ENCODE results near the gene NCKIPSD.
A peak's percentile ranks its signal among the peaks of the same experiment; 100 is the strongest.

Gene NCKIPSD

GRCh38 chr3:48678056-48678455, 7.7 kb downstream of the NCKIPSD start:
- DNase-seq: no peak

GRCh38 chr3:48674505-48674904, 11.2 kb downstream of the NCKIPSD start:
- DNase-seq: no peak

DNA sequence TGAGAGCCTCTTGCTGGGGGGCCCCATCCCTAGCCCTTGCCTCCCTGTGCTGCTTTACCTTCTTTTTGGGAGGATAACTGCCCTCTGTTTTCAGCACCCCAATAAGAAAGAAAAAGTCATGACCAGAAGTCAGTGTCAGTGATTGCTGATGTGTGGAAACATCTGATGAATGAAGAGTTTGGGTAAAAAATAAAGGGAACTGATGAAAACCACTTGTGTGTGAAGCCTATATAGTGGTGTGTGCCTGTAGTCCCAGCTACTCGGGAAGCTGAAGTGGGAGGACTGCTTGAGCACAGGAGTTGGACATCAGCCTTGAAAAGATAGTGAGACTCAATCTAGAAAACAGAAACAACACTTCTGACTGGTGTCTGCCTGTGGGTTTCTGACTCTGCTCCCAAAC, 13.2 kb downstream of the NCKIPSD start:
- no peak for DNase-seq

DNA sequence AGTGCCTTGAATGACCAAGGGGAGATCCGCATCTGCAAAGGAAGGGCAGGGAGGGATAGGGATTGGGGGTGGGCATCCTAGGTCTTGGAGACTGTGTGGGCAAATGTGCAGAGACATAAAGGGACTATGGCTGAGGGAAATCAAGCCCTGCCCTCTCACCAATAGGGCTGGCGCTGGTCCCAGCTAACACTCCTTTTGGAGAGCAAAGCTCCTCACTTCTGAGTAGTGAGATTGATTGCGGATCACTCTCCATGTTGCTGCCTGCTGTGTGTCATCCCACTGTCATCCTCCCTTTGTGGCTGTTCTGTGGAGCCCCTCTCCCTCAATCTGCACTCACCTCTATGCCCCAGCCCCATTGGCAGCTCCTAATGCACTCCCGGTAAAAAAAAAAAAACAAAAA, 20.8 kb downstream of the NCKIPSD start:
- DNase-seq: no peak

- DNase-seq: no peak
Observed at GRCh38 chr3:48664313-48664644, 21.4 kb downstream of the NCKIPSD start.

DNA sequence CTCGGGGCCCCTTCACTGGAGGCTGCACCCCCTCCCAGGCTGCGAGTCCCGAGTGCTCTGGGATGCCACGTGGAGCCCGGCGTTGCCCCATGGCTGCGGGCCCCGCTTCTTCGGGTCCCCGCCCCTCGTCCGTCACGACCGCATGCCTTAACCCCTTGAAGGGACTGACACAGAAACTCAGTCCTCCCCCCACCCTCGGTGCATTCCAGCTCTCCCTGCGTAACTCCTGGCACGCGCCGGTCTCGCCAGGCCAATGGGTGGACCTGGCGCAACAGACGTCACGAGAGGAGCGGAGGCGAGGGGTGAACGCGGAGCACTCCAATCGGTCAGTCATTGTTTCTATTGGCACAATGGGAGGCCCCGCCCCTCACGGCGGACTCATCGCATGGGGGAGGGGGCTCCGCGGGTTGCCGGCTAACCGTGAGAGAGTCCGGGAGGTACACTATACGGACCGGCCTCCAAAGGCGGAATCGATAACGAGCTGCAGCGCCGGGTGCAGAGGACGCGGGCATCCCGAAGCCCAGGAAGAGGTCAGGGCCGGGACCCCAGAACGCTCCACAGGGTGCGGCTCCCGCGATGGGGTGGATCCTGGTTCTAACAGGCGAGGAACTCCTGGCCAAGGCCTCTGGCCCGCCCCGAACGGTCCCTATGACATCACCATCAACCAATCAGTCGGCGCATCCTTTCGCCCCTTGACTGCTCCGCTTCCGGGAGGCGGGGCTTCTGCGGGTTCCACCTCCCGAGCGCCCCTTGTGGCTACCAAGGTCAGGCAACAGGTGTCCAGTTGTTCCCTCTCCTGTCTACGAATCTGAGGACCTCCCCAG, 22.0 kb downstream of the NCKIPSD start:
- peak; percentile 99 for DNase-seq

DNA sequence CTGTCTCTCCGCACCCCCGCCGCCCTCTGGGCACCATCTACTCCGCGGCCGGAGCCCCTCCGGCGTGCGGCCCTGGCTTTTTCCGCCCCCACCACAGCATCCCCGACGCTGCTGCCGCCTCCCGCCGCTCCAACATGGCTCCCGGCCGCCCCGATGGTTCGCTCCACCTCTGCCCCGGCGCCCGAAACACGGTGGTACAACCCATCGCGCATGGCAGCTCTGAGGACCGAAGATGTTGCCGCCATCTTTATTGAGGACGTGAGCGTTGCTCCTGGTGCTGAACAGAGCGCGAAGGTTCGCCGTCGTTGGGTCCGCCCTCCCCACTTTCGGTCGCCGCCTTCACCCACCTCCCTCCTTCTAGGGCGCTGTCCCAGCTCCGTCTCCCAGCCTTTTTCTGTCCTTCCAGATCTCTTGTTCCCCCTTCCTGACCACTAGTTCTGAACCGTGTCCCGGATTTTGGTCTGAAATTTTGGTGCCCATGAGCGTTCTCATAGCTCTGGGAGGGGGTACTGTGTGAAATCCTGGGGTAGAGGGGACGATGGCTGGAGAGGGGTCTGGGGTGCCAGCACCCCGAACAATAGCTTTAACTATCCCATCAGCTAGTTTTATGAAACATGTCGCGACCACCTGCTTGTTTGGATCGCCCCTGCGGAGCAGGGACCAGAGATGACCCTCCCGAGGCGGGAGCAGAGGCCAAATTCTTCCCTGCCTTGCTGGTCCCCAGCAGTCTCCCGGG, 22.8 kb downstream of the NCKIPSD start, which contains the start of gene CELSR3:
TSS of gene CELSR3 (minus strand) at position 134 of the 736 bp plus-strand sequence. CDS start 252 bp downstream, outside the sequence.
- peak; percentile 91 for DNase-seq

GRCh38 chr3:48662145-48662752, 23.5 kb downstream of the NCKIPSD start:
- no peak for DNase-seq

- peak; percentile 67 for DNase-seq
Observed at GRCh38 chr3:48661501-48662144, 24.1 kb downstream of the NCKIPSD start.

DNA sequence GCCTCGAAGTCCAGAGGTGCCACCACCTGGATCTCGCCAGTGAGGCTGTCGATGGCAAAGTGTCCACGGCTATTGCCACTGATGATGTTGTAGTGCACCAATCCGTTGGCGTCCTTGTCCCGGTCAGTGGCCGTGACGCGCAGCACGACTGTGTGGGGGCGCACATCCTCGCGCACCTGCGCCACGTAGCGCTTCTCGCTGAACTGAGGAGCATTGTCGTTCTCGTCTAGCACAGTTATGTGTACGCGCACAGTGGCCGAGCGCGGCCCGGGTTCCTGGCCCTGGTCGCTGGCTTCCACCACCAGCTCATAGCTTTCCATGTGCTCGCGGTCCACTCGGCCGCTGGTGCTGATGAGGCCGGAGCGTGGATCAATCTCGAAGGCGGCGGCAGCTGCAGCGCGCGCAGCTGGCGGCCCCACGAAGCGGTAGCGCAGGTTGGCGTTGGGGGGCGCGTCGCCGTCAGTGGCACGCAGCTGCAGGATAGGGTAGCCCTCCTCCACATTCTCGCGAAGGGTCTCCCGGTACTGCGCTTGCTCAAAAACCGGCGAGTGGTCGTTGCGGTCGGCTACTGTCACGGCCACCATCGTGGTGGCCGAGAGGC, 24.8 kb downstream of the NCKIPSD start:
- DNase-seq: no peak

DNA sequence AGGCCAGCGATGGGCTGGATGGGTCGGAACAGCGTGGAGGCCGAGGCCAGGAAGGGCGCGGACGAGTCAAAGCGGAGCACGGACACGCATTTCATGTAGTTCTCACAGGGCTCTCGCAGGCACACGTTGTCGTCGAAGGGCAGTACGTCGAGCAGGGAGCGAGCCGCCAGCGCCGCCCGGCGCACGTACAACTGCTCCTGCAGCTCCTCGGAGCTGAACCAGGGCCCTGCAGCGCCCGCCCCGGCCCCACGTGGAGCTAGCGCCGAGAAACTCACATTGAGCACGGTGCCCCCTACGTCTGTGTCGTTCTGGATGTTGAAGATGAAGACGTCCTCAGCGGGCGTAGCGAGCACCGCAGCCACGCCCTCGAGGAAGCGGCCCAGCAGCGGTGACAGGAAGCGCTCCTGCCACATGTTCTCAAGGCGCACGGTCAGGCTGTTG, 28.9 kb downstream of the NCKIPSD start:
- peak; percentile 54 for DNase-seq

DNA sequence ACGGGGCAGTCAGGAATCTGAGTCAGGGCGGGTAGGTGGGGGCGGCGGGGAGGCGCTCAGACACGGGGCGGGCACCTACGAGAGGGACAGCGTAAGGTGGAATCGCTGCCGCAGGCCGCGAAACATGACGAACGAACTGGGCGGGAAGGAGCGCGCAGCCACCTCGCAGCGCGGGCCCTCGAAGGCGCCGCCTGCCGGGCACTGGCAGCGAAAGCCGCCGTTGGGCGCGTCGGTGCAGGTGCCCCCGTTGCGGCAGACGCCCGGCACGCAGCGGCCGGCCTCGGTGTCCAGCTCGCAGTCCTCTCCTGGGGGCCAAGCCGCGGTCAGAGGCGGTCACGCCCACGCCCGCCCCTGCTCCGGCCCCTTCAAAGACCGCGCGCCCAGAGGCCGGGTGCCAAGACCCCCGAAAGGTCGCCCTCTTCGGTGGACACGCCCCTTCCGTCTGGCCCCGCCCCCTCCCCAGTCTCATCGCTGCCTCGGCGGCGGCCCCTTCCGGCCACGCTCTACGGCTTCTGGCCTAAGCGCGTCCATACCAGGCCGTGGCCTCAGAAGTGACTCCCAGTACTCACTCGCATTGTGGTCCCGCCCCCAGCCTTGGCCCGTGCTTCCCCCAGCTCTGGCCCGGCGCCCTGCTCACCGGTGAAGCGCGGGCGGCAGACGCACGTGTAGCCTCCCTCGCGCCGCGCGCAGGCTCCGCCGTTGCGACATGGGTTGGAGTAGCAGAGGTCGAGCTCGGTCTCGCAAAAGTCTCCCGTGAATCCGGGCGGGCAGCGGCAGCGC, 29.5 kb downstream of the NCKIPSD start:
- DNase-seq: peak; percentile 88

- DNase-seq: peak; percentile 53
Observed at GRCh38 chr3:48655606-48656005, 30.1 kb downstream of the NCKIPSD start.

- no peak for DNase-seq
Observed at GRCh38 chr3:48655063-48655462, 30.7 kb downstream of the NCKIPSD start.

DNA sequence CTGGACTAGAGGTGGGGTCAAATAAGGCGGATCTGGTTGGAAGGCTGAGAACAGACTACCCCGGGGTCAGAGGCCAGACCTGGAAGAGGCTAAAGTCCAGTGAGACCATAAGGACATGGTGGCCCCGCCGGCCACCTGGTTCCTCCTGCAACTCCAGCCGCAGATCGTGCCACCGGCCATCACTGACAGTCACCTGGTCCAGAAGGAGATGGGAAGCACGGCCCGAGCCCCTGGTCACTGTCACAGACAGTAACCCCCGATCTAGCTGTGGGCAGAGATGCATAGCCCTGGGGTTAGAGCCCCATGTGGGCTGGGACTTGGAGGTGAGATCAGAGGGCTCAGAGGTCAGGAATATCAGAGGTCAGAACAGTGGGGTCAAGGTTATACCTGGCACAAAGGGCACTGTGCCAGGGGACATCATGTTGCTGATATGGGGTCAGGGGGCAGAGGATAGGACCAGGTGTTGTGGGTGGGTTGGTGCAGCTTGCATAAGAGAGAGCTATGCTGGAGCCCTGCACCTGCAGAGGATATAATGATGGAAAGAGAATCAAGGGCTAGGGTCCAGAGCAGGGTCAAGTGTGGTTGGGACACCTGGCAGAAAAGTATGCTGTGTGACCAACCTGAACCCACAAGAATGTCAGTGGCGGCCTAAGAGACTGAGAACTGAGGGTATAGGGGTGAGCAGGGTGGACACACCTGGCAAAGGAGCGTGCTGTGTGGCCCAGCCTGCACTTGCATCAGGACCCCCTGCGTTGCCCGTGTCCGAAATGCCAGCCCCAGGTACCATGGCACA, 32.6 kb downstream of the NCKIPSD start:
- no peak for DNase-seq

GRCh38 chr3:48651771-48652170, 33.9 kb downstream of the NCKIPSD start:
- DNase-seq: no peak

DNA sequence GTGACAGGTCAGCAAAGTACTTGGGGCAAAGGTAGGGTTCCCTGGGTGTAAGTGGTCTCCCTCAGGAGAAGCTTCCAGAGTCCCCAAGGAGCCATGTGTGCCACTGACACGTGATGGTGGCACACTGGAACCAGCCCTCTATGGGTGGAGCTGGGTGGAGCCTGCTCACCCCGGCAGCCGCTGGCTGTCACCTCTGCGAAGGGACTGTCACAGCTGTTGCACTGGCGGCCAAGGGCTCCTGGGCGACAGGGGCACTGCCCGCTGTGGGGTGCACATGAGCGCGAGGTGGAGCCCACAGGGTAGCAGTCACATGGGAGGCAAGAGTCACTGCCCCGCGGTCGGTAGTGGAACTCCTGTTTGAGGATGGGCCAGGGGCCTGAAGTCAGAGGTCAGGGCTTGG, 35.0 kb downstream of the NCKIPSD start:
- no peak for DNase-seq

DNA sequence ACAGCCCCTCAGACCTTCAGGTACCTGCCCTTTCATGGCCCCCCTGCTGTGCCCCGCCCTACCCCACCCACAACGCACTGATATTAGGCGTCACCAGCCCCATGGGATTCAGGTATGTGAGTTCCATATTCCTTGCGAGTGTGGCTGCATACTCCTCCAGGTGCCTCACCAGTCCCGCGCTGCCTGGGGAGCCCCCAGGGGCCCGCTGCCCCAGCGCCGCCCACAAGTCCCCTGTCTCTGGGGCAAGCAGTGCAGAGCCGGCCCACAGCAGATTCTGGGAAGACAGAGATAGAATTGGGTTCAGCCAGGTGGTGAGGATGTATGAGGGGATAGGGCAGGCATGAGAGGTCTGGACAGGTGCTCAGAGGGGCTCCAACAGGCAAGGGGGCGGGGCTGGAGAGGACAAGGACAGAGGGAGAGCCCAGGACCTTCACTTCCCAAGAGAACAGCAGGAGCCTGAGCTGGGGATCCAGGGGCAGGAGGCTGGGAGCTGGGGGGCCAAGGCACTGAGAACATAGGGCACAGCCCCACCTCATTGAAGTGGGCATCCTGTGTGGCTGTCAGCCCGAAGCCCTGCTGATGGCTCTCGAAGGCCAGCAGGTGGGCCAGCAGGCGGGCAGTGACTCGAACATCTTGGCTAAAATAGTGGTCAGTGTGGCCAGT, 37.4 kb downstream of the NCKIPSD start:
- no peak for DNase-seq

DNA sequence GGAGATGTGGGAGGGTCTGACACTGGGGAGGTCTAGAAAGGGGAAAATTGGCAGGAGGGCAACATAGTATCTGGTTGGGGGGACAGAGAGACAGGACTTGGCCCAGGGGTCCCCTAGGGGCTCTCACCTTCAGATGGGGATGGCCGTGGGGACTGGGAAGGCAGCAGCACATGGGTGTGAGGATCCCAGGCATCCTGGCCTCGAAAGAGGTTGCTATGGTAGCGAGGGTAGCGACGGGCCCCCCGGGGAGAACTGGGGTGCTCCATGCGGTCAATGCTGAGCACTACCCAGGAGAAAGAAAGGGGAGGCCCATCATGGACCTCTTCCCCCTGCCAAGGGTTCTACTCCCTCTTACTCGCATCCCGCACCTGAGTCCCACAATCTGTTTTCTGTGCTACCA, 38.0 kb downstream of the NCKIPSD start:
- no peak for DNase-seq

GRCh38 chr3:48644898-48645760, 40.6 kb downstream of the NCKIPSD start:
- DNase-seq: no peak
